HG02973 (cell line): ENCODE measurements around the gene SIGLEC10.
A peak's percentile ranks its signal among the peaks of the same experiment; 100 is the strongest.

ENCODE experiments used
- ATAC-seq: cut with Tn5 transposase; IDR thresholded peaks from one replicate; pipeline ENCODE4 v1.9.1; 2021; ENCODE audit warnings: moderate library complexity; ENCODE audit not compliant: unreplicated experiment

The SIGLEC10 gene

GRCh38 chr19:51394050-51394836 lies 23.2 kb downstream of the SIGLEC10 start:
- peak; percentile 78 for ATAC-seq

- no peak for ATAC-seq
These were observed 24.7 kb downstream of the SIGLEC10 start for GRCh38 chr19:51392701-51393100.

DNA sequence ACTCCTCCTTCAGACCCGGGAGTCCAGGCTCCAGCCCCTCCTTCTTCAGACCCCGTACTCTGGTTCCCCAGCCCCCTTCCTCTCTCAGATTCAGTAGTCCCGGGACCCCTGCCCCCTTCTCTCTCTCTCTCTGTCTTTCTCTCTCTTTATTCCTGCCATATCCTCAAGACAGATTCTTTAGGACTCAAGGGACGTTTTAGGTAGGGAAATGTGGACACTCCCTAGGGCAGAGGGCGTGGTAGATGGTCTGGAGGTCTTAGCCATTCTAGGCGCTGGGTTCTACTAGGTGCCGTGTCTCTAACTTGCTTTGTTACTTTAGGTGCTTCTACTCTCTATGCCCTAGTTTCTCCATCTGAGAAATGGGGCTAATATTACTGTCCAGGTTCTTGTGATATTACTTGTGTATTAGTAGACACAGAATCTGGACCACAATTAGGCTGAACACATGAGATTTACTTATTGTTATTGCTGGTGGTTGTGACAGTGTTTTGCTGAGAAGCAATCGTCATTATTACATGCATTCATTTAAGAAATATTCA lies 26.3 kb downstream of the SIGLEC10 start:
- ATAC-seq, result no peak

- ATAC-seq, result no peak
These were observed 28.3 kb downstream of the SIGLEC10 start for GRCh38 chr19:51389143-51389542.

- no peak for ATAC-seq
These were observed 29.5 kb downstream of the SIGLEC10 start, which contains the start of gene LIM2 for GRCh38 chr19:51387924-51388389. TSS of gene LIM2 (minus strand) at chr19:51387974. CDS start at chr19:51387443, 531 bp downstream.

GRCh38 chr19:51386882-51387520 lies 30.4 kb downstream of the SIGLEC10 start:
- no peak for ATAC-seq

DNA sequence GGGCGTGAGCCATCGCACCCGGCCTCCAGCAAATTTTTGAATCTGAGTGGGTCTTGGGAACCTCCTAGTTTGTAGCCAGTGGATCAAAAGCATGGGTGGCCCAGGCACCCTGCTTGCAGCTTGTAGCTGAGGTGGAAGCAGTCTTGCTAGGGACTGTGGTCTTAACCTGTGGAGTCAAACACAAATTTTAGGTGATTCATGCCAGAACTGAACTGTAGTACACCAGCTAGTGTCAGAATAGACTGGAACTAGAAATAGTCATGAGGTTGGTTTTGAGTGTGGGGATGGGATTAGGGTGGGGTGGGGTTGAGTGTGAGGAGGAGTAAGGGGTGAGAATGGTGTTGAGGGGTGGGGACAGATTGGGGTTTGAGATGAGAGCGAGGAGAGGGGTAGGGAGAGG lies 35.4 kb downstream of the SIGLEC10 start:
- no peak for ATAC-seq

DNA sequence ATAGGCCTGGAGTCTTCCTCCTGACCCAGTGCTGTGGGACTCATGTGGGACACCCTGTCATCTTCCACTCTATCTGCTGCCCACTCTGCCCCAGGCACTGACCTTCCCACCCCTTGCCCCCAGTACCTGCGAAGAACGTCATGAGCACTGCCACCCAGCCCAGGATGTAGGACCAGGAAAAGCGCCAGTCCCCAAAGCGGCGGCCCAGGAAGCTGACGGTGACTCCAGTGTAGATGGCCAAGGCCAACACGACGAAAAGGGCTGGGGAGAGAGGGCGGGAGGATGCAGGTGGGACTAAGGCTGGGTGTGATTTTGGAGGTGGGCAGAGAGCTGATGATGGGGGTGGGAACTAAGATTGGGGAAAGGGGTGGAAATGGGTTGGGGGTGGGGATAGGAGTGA lies 37.1 kb downstream of the SIGLEC10 start:
- ATAC-seq, result no peak

- no peak for ATAC-seq
These were observed 40.0 kb downstream of the SIGLEC10 start for GRCh38 chr19:51377422-51377821.

DNA sequence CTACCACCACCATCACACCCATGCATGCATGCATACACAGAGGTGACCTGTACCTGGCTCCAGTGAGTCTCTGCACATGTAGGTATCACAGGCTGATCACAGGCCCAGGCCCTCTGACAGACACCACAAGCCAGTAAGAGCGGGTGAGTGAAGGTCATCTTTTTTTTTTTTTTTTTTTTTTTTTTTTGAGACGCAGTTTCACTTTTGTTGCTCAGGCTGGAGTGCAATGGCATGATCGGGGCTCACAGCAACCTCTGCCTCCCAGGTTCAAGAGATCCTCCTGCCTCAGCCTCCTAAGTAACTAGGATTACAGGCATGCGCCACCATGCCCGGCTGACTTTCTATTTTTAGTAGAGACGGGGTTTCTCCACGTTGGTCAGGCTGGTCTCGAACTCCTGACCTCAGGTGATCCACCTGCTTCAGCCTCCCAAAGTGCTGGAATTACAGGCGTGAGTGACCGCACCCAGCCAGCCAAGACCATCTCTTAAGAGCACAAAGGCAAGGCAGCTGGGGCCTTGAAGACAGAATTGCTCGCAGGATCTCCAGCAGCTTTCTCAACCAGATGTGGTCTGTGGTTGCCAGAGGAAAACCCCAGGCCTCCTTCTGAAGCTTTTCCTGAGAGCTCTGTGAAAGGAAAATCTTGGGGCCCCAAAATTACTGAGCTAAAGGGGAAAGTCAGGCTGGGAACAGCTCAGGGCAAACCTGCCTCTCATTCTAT lies 41.8 kb downstream of the SIGLEC10 start:
- no peak for ATAC-seq

DNA sequence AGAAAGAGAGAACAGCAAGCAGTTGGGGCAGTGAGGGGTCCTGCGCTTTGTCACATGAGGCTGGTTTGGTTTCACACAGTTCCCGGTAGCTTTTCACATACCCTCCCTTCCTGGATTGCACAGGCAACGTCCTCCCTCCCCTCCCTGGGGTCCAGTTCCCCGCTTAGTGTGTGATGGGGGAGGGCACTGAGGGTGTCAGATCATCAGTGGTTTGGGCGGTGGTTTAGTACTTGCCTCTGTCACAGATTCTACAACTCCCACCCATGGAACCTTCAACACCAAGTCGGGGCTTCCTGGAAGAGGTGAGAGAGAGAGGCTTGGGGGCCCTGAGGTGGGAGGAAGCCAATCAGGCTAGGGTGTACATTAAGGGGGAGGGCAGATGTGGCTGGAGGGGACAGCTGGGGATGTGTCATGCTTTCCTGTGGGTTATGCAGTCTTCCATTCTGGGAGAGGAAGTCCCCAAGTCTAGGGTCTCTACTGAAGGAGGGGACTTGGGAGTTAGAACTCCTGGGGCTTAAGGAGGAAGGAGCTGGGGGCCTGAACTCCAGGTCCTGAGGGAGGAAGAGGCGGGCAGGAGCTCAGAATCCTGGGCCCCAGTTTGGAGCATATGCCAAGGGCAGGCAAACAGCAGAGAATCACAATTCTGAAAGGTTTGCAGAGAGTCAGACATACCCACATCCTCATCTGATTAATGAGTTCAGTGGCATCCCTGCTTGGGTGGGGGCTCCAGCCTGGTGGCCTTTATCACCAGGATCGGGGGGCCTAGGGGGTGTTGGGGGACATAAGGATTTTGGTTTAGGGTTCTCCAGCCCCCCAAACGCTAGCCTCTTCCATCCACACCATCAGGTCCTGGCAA lies 44.6 kb downstream of the SIGLEC10 start, which contains the start of gene NKG7:
TSS of gene NKG7 (minus strand) at position 6 of the 856 bp plus-strand sequence. CDS start 119 bp downstream, outside the sequence.
- ATAC-seq, result no peak

- ATAC-seq, result no peak
These were observed 45.3 kb downstream of the SIGLEC10 start for GRCh38 chr19:51372021-51372648.

DNA sequence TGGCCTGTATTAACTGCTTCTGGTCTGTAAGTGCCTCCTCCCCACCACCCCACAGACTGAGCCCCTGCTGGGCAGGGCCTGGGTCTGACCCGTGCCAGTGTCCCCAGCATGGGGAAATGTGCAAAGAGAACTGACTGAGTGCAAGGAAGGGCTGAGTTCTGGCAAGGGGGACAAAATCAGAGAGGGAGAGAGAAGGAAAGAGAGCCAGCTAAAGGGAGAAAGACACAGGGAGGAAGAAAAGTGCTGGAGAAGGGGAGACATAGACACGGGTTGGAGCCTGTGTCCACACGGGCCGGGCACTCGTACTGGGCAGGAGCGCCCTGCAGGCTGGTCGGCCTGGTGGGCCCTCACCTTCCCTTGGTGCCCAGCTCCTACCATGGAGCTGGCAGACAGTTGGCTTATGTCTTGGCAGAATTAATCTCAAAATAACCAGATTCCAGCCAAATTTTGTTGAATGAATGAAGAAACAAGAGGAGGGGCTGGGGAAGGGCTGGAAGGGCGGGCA lies 46.2 kb downstream of the SIGLEC10 start:
- no peak for ATAC-seq

DNA sequence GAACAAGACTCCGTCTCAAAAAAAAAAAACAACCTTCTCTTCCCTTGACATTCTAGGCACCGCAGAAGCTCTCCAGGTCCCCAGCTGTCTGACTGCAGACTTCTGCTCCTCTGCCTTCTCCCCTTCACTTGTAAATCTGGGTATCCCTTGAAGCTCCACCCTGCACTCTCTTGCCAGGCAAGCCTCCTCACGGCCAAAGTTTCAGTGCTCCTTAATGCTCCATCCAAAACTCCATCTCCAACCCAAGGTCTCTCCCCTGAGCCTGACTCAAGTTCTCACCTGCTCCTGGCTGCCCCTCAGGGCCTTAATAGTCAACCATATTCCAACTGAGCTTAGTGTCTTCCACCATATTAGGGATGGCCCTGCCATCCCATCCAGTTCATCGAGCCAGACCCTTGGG lies 47.2 kb downstream of the SIGLEC10 start:
- no peak for ATAC-seq

DNA sequence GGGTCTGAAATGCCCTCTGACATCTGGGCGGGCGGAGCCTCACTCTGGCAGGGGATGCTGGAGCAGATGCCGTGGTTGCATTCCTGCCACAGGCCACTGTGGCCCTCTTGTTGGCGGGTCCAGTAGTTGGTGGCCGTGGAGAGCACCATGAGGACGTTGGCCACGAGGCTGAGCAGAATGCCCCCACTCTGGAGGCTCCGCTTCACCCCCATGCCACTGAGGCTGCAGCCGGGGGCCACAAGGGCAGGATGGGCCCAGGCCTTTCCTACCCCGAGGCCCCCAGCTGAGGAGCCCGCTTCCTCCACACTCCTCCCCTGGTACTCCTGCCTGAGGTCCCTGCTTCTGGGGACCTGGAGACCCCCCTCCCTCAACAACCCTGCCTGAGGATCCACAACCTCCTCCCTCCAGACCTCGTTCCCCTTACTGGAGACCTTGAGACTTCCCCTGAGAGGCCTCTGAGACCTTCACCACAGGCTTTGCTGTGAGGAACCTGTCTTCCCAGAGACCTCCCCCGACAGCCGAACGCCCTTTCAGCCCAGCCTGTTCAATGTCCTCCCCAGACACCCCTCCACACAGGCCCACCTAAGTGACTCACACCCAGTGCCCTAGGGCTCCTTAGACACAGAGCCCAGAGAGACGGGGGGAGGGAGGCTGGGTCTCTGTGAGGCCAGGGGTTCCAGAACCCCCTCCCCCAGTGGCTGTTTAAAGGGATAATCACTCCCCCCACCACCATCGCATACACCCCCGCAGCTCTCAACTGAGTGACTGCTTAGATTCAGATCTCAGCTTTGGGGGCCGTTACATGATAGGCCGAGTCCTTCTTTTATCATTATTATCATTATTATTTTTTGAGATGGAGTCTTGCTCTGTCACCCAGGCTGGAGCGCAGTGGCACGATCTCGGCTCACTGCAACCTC lies 48.8 kb downstream of the SIGLEC10 start, which contains the start of gene CLDND2:
TSS of gene CLDND2 (minus strand) at position 638 of the 917 bp plus-strand sequence. CDS start at position 212, 426 bp downstream.
- no peak for ATAC-seq

DNA sequence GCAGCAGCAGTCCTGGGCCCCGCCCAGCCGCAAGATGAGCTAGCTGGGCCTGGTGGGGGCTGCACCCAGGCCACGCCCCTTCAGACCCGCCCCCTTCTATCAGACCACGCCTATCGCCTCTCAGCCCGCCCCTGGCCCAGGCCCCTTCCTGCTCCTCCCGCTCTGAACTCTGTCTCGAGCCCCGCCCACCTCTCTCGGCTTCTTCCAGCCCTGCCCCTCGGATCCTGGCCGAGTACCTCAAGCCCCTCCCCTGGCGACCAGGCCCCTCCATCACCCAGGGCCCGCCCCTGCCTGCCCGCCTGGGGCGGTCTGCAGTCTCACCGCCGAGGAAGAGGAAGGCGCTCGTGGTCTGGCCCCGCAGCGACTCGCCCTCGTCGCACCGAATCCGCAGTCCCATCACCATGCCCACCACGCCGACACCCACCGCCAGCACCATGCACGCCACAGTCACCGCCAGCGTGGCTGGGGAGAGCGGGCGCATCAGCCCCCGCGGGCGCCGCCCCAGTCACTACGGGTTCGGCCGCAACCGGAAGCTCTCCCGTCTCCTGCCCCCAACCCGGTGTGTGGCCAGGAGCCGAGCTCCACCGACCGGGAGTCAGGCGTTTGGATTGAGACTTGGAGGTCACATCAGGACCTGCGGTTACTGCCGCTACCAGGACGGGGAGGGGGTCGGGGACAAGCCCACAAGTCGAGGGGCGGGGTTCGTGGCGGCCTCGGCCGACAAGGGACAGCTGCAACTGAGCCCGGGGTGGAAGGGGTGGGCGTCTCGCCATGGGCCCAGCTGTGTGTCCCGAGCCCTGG lies 49.7 kb downstream of the SIGLEC10 start:
- ATAC-seq, result peak; percentile 71

DNA sequence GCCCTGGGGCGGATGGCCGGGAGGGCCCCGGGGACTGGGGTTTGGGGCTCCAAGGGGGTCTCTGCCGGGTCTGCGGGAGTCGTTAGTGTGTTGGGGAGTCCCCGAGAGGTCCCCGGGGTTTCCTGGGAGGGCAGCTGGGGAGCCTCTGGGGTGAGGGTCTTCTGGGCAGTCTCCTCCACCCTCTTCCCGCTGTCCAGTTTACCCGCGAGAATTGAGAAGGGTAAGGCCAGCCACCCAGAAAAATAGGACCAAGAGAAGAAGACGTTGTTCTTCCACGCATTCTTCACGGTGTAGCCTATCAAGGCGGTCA lies 50.2 kb downstream of the SIGLEC10 start:
- ATAC-seq, result no peak
